IPS-11a (cell line): ENCODE measurements around the gene SYT2.
"Not testable (repeated sequence)": the region's sequence is repeated elsewhere in the genome, so short reads cannot be mapped to it uniquely, and the experiment has no call there.

Experiments
- H3K4me3 ChIP-seq: one replicate; pipeline ENCODE4 v1.5.1; 2013; ENCODE audit warnings: low read depth, low read length, control low read depth

Gene SYT2

DNA sequence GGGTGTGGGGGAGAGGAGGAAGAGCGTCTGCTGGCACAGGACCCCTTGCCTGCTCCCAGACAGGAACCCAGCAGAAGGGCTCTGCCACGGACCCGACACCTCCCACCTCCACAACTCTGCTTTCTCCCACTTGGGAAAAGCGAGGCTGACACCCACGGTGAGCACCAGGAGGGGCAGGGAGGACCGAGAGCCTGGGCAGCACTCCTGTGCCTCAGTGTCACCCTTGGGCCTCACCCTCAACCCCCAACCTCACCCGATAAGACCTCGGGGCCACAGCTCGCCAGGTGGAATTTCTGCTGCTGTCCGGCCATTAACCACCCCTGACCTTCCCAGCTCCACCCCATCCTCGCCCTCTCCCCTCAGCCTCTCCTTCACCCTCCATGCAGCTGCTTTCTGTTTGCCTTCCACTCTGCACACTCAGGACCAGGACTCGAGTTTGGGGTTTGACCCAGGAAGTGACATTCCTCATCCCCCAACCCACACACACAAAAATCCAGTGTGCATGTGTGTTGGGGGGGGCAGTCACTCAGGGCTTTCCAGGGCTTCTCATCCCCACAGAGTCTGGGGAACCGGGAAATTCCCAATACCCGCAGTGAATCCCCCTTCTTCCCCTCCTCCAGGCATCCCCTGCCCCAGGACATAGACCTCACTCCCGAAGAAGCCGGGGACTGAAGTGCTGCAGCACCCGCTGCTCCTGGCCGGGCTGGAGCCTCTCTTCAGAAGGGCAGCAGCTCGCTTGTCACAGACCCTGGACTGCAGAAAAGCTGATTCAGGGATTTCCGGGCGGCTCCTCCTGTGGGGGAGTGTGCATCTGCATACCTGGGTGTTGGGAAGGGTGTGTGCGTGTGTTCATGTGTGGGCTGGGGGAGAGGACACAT lies 65.8 kb downstream of the SYT2 start:
- H3K4me3 ChIP-seq, result peak overlapping the region; percentile 70

DNA sequence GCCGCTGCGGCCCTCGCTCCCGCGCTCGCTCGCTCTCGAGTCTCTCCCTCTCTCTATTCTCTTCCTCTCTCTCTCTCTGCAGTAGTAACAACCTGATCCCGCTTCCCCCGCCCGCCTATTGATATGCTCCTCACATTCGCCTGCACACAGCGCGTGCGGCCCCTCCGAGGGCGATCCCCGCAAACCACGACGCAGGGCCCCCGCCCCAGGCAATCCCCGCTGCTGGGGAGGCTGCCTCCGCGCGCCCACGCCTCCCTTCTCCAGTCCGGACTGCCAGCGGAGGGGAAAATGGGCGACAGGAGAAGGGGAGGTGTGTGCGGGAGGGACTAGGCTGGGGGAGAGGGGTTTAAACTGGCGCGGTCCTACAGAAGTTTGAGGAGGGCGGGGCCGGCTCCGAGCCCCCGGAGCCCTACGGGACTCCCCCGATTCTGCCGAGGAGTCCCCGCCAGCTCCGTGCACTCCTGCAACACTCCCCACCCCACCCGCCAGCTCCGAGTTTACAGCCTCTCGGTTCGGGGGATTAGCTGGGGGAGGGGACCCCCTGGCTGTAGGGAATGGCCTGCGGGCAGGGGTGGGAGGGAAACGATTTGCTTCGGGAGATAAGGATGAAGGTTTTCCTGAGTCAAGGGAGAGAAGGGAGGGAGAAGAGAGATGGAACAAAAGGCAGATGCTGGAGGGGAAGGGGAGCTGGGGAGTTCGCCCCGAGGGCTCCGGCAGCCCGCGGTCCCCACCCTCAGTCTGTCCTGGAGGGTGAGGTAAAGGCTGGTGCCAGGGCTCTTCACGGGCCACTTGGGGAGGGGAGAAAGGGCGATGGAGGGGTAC lies 66.6 kb downstream of the SYT2 start:
- peak overlapping the region; percentile 70 for H3K4me3 ChIP-seq

DNA sequence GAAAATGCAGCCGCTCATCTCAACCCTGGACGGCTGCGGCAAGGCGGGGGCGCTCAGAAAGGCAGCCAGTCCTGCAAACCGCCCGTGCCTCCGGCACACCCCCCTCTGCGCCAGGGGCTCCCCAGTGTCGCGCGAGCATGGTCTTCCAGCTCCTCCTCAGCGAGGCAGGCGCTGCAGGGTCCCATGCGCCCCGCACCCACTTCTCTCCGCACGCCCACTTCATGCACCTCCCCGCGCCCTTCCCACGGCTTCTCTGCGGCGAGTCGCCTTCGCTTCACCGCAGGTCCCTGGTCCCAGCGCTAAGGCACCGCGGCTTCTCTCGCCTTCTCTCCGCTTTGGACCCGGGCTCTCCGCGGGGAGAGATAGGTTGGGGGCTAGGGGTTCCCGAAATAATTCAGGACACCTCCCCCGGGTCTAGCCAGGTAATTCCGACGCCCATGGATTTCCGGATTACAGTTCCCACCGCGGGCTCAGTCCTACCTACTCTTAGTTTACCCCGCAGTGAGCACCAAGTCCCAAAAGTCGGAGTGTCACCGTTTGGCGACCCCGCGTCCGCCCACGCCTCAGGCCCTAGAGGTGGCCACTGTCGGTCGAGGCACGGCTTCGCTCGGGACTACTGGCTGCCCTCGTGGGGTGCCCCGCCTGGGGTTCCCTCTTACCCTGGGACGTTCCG lies 67.5 kb downstream of the SYT2 start:
- peak overlapping the region; percentile 41 for H3K4me3 ChIP-seq

DNA sequence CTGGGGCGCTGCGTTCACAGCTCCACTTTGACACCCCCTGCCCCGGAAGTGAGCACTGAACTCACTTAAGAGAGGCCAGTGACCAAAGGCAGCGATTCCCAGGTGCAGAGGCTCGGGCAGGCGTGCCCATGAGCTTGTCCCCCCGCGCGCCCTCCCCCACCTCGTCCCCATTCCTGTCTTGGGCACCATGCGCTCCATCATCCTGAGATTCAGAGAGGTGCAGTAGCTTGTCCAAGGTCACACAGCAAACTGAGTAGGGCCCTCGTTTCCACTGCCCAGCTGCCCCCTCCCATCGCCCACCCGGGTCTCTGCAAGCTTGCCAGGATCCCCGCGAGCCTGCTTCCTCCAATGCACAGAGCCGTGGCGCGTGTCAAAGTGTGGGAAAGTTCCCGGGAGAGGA lies 68.0 kb downstream of the SYT2 start:
- peak overlapping the region; percentile 41 for H3K4me3 ChIP-seq

GRCh38 chr1:202639500-202639899 lies 70.8 kb downstream of the SYT2 start:
- H3K4me3 ChIP-seq, result no peak overlapping the region

DNA sequence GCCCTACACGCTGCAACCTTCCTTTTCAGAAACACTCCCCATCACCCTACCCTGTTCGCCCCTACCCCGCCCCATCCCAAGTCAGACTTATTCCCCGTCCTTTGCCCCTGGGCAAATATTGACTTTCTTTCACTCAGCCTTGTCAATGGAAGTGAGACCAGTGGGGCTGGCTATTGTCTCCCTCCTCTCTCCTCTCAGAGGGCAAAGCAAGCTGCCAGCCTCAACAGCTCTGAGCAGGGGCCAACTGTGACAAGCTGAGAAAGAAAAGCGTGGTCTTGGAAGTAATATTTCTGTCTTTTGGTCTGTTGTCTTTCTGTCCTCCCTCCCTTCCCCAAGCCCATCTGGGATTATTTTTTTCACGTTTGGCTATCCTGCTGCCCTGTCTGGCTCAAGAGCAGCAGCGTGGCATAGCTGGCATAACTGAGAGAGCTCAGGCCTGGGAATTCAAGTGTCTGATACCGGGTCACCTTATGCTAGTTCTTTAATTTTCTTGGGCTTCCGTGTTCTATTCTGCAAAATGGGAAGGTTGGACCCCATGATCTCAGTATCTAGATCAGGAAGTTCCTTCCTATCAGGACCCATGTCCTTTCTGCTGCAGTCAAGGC lies 71.5 kb downstream of the SYT2 start:
- not testable (repeated sequence) for H3K4me3 ChIP-seq

- no peak overlapping the region for H3K4me3 ChIP-seq
Measured at GRCh38 chr1:202638019-202638700, 72.1 kb downstream of the SYT2 start.

DNA sequence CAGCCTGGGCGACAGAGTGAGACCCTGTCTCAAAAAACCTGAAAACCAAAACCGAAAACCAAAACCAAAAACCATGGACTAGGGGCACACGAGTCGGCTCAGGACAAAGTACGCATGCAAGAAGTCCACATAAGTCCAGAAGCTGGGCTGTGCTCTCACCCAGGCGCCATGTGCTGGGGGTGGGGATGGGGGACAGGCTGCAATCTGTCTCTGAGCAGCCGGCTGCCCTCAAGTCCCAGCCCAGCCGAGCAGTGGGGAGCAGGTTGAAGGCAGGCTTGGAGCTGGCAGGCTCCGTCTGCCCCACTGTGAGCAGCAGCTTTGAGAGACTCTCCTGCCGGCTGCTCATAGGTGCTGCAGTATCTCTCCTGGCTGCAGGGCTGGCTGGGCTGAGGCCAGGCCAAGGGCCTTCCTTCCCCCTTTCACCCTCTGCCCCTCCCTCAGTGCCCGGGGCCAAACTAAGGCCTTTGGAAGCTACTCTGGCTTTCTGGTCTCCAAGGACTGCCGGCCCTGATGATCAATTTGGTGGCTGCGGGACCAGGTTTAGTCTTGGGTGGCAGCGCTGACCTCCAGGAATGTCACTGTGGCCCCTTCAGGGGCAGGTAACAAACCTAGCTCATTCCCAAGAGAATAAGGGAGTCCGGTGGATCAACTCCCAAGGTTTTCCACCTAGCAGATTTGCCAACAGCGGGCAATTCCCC lies 72.8 kb downstream of the SYT2 start:
- not testable (repeated sequence) for H3K4me3 ChIP-seq

DNA sequence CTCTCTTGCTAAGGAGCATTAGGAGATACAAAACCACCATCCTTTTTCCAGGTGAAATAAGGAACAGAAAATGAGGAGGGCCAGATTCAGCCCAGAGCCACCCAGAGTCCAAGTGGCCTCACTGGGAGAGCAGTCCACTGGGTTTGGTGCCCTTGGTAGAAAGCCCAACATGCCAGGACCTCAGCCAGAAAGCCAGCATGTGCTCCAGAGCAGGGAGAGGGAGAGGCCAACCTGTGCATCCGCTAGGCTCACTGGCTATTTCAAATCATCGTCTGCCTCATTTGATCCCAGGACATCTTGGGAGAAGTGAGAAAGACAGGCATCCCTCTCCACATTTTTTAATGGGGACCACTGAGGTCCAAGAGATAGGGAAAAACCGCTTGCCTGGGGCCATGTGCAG lies 74.1 kb downstream of the SYT2 start:
- not testable (repeated sequence) for H3K4me3 ChIP-seq

GRCh38 chr1:202632241-202632640 lies 78.0 kb downstream of the SYT2 start:
- no peak overlapping the region for H3K4me3 ChIP-seq

GRCh38 chr1:202631076-202631923 lies 79.0 kb downstream of the SYT2 start:
- H3K4me3 ChIP-seq, result no peak overlapping the region

GRCh38 chr1:202630541-202630940 lies 79.7 kb downstream of the SYT2 start:
- H3K4me3 ChIP-seq, result no peak overlapping the region

DNA sequence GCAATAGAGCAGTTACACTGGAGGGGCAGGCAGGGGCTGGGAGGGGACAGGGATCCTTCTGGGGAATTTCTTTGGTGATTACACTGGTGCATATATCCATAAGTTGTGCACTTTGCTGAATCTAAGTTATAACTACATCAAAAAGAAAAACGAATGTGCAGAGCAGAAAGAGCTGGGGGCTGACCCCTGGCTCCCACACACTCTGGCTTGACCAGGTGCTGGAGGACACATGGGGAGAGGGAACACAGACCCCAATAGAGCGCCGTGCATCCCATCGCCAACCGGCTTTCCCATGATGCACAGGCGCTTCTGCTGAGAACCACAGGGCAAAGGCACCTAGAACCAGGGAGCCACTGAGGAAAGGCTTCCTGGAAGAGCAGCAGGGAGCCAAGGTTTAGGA lies 80.2 kb downstream of the SYT2 start:
- not testable (repeated sequence) for H3K4me3 ChIP-seq

GRCh38 chr1:202629257-202629811 lies 80.9 kb downstream of the SYT2 start:
- not testable (repeated sequence) for H3K4me3 ChIP-seq

- H3K4me3 ChIP-seq, result no peak overlapping the region
Measured at GRCh38 chr1:202628646-202629215, 81.5 kb downstream of the SYT2 start.

DNA sequence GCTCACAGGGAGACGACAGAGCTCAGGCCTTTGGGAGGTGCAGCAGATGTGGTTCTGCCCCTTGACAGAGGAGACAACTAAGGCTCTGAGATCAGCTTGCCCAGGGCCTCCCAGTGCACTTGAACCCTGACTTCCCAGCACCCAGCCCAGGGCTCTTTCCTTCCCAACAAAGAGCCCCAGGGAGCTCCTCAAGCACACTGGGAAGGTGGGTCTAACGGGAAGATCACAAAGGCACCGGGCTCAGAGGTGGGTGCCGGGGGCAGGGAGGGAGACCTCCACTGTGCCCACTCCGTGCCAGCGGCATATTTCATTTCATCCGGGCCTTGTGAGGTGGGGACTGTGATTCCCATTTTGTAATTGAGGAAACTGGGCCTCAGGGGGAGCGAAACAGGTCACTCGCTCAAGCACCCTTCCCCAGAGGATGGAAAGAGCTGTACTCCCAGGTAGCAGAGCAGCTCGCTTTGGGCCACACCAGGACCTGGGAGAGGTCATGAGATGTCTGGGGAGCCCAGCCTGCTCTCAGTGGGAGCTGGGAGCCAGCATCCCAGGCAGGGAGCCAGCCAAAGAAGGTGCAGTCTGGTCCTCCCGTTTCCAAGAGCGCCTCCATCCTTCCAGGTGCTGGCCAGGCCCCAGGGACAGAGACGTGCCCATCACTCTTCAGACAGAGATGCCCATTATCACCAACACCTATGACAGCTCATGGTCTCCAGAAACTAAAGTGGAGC lies 82.3 kb downstream of the SYT2 start:
- H3K4me3 ChIP-seq, result no peak overlapping the region

DNA sequence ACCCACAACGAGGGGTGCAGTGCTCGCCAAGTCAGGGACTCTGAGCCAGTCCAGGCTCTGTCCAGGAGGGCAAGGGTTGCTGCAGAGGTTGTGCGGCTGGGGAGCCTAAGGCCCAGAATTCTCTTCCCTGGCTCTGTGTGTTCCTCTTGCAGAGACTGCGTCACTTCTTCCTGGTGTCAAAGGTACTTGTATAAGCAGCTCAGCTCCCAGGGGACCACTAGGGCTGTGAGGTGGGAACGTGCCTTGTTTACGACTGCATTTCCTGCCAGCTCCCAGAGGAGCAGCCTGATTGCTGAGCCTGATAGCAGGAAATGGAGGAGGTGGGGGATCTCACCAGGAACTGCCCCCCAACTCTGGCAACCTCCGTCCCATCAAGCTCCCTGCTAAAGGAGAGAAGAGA lies 83.2 kb downstream of the SYT2 start:
- H3K4me3 ChIP-seq, result not testable (repeated sequence)
